Pulmonary artery endothelial cell (primary cell): ENCODE measurements around the gene RBM12. TPM values are rescaled to one million over a fixed set of nuclear protein-coding genes. Genes with fewer than 3 reads are reported as not detected.
"Not testable (repeated sequence)": the region's sequence is repeated elsewhere in the genome, so short reads cannot be mapped to it uniquely, and the experiment has no call there.

ENCODE experiments used
- DNase-seq: peaks from one replicate; pipeline ENCODE4 v3.0.0-alpha.2; 2011; ENCODE audit warnings: low read depth, low spot score
- total RNA-seq: library from RNA; depleted of rRNA; stranded (reverse); fragments of >200 nt; gene quantifications from 2 replicates; pipeline ENCODE4 v1.2.3, GENCODE V29; 2014

Gene RBM12
- total RNA-seq, 1 donor from 2014 or later: 64.1 TPM

DNA sequence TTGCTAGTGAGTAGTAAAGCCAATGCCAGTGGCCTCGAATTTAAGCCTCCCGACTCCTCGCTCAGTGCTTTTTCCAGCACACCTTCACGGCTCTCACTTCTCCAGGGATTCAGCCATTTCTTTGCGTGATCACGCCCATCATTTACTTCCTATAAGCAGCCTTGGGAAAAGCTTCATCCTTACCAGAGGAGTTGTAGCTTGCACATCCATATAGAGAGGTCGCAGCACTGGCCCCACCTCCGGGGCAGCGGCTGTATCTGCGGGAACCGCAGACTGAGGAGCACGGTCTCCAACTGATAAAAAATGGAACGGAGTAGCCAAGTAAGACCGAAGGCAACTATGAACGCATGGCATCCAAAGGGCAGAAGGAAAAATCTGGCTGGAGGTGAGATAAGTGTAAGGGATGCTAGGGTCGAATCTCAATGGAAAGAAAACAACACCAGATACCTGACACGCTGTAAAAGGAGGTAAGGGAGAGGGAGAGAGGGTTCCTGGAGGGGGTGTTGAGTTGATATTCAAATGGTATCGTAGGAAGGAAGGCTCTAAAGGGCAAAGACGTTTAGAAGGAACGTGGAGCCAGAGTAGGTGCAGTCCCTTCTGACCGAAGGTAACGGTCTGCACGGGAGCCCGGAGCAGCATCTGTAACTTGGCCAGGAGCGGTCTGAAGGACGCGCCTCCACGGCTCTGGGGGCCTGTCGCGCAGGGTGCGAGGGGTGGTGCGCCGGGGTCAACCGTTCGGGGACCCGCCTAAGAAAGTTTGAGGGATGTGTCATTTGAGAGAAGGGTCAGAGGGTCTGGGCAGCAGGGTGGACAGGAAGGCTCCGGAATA, 33.8 kb upstream of the RBM12 start:
- DNase-seq: no peak

GRCh38 chr20:35697696-35698297, 33.1 kb upstream of the RBM12 start:
- no peak for DNase-seq

- DNase-seq: no peak
Observed at GRCh38 chr20:35695978-35696377, 31.3 kb upstream of the RBM12 start.

GRCh38 chr20:35695245-35695749, 30.6 kb upstream of the RBM12 start:
- no peak for DNase-seq

- DNase-seq: no peak
Observed at GRCh38 chr20:35690265-35690664, 25.6 kb upstream of the RBM12 start.

GRCh38 chr20:35686872-35687271, 22.2 kb upstream of the RBM12 start:
- not testable (repeated sequence) for DNase-seq

DNA sequence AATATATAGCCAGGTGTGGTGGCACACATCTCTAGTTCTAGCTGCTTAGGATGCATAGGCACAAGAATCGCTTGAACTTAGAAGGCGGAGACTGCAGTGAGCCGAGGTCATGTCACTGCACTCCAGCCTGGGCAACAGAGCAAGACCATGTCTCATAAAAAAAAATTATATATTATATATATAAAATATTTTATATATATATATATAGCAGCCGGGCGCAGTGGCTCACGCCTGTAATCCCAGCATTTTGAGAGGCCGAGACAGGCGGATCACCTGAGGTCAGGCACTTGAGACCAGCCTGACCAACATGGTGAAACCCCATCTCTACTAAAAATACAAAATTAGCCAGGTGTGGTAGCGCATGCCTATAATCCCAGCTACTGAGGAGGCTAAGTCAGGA, 20.7 kb upstream of the RBM12 start:
- not testable (repeated sequence) for DNase-seq

DNA sequence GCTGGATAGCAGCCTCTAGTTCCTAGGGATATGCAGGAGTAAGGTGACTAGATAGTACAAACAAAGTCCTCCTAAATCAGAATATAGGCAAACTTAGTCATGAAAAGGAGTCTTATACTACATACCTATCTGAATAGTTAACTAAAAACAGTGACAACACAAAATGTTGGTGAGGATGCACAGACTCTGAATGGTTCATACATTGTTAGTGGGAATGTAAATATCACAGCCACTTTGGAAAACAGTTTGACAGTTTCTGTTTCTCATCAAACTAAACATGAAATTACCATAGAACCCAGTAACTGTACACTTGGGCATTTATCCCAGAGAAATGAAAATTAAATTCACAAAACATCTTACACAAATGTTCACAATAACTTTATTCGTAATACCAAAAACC, 17.3 kb upstream of the RBM12 start:
- DNase-seq: no peak

DNA sequence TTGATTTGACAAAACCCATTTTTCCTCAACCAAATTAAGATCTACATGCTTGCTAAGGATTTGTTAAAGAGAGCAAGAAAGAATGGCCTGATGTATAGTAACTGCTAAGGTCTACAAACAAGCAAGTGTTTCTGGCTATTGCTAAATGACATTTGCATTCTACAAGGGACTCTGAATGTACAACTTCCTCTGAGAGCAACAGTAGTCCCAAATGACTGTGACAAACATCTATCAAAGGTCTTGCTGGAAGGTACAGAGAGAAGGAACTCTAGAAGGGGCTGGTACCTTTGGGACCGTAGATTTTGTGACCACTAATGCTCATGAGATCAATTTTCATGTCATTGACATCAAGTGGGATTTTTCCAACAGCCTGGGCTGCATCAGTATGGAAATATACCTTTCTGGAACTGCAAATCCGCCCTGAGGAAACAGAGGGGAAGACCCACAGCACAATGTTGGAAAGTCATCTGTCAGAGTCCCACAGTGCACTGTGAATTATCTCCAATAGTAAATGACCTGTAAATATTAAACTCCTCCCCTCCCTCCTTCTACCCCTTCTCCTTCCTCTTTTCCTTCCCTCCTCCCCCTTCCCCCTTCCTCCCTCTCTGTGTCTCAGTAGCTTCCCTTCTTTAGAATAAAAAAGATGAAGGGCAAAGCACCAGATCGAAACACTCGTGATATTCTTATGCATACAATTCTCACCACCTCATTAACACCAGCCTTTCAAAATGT, 15.9 kb upstream of the RBM12 start:
- DNase-seq: no peak

GRCh38 chr20:35674921-35675320, 10.2 kb upstream of the RBM12 start:
- no peak for DNase-seq

GRCh38 chr20:35673884-35674283, 9.2 kb upstream of the RBM12 start:
- no peak for DNase-seq

- no peak for DNase-seq
Observed at GRCh38 chr20:35669681-35670080, 5.0 kb upstream of the RBM12 start.

GRCh38 chr20:35669221-35669620, 4.5 kb upstream of the RBM12 start:
- DNase-seq: no peak

GRCh38 chr20:35665949-35666288, 1.2 kb upstream of the RBM12 start:
- no peak for DNase-seq

- no peak for DNase-seq
Observed at GRCh38 chr20:35663516-35664465, 909 bp downstream of the RBM12 start.

GRCh38 chr20:35662551-35662950, 2.1 kb downstream of the RBM12 start:
- no peak for DNase-seq

- DNase-seq: no peak
Observed at GRCh38 chr20:35661908-35662307, 2.8 kb downstream of the RBM12 start.

GRCh38 chr20:35661053-35661452, 3.6 kb downstream of the RBM12 start:
- DNase-seq: no peak

GRCh38 chr20:35660122-35660937, 4.4 kb downstream of the RBM12 start:
- DNase-seq: no peak

GRCh38 chr20:35657271-35657670, 7.4 kb downstream of the RBM12 start:
- no peak for DNase-seq
